Endothelial cell of umbilical vein (primary cell): ENCODE results near the gene IRF1. TPM values are rescaled to one million over a fixed set of nuclear protein-coding genes. Genes with fewer than 3 reads are reported as not detected.

Experiments
- BruUV-seq: library from RNA; stranded (reverse); fragments of 400-500 nt; replicated peaks from 2 replicates; lab custom pipeline; 2021; lab: Mats Ljungman, UMichigan
- CTCF ChIA-PET: fragments of 300-600, 350-600 bp; sonication (Branson Sonifier 250); formaldehyde crosslinking; loops from one replicate; lab custom pipeline; 2021; ENCODE audit warnings: antibody characterized with exemption, inconsistent platforms; lab: Charles Lee
- POLR2A ChIA-PET: fragments of 300-600, 350-600 bp; sonication (Branson Sonifier 250); formaldehyde crosslinking; loops from one replicate; lab custom pipeline; 2021; ENCODE audit warnings: antibody characterized with exemption, inconsistent platforms; lab: Charles Lee
- DNase-seq: peaks from one replicate; pipeline ENCODE4 v3.0.0-alpha.2; 2011; ENCODE audit warnings: low read depth, low spot score
- FAIRE-seq: peaks from 2 replicates; lab custom pipeline; 2011; peaks lifted over from hg19 to GRCh38; lab: Jason Lieb, UNC
- H2AFZ ChIP-seq: 2 replicates; pipeline ENCODE4 v1.6.0; 2012; ENCODE audit warnings: low read depth, low read length, control low read depth, inconsistent platforms
- H3K27ac ChIP-seq: 2 replicates; pipeline ENCODE4 v1.5.1; 2011; ENCODE audit warnings: low read depth, mild to moderate bottlenecking, control low read depth, low read length, moderate library complexity; ENCODE audit not compliant: insufficient read depth
- H3K27me3 ChIP-seq, 2 experiments: 2 replicates each; pipeline versions ENCODE4 v1.6.0 to v1.6.1; 2011; ENCODE audit warnings: low read length in 2 of 2, mixed read lengths in 1 of 2; ENCODE audit not compliant: control insufficient read depth in 2 of 2, insufficient read depth in 2 of 2
- H3K36me3 ChIP-seq, 2 experiments: 2 replicates in 1 of 2; 3 replicates in 1 of 2; pipeline ENCODE4 v1.5.1; 2011; ENCODE audit warnings: low read length in 2 of 2, mild to moderate bottlenecking in 1 of 2, moderate library complexity in 1 of 2; ENCODE audit not compliant: control insufficient read depth in 2 of 2, insufficient read depth in 2 of 2; ENCODE audit errors: extremely low read depth in 1 of 2
- H3K4me1 ChIP-seq: 3 replicates; pipeline ENCODE4 v1.5.1; 2011; ENCODE audit warnings: mild to moderate bottlenecking, low read length; ENCODE audit not compliant: control insufficient read depth, insufficient read depth; ENCODE audit errors: extremely low read depth
- H3K4me2 ChIP-seq: 2 replicates; pipeline ENCODE4 v1.6.1; 2011; ENCODE audit warnings: low read length, control low read depth, mixed read lengths; ENCODE audit not compliant: insufficient read depth
- H3K4me3 ChIP-seq, 3 experiments: fragments of 200-600 bp in 1 of 3; sonication (generic), shearing (Covaris generic) in 1 of 3; replicated peaks in 1 of 3; 2 replicates each; pipeline ENCODE4 v1.5.1; 2011 to 2016; ENCODE audit warnings: control low read depth in 3 of 3, low read length in 3 of 3, mild to moderate bottlenecking in 2 of 3, inconsistent platforms in 1 of 3, low read depth in 1 of 3, moderate library complexity in 1 of 3; ENCODE audit not compliant: insufficient read depth in 1 of 3
- H3K79me2 ChIP-seq: 2 replicates; pipeline ENCODE4 v1.6.0; 2012; ENCODE audit warnings: low read length, inconsistent platforms; ENCODE audit not compliant: control insufficient read depth, insufficient read depth
- H3K9ac ChIP-seq: replicated peaks from 2 replicates; pipeline ENCODE3; 2011; ENCODE audit warnings: low read length, control low read depth; ENCODE audit not compliant: insufficient read depth; ENCODE audit errors: extremely low read depth
- H3K9me1 ChIP-seq: replicated peaks from 3 replicates; pipeline ENCODE4 v1.6.0; 2011; ENCODE audit warnings: mild to moderate bottlenecking, low read length; ENCODE audit not compliant: control insufficient read depth, insufficient read depth; ENCODE audit errors: extremely low read depth
- H3K9me3 ChIP-seq: replicated peaks from 2 replicates; pipeline ENCODE4 v1.5.1; 2012; ENCODE audit warnings: low read length, inconsistent platforms; ENCODE audit not compliant: control insufficient read depth, insufficient read depth
- H4K20me1 ChIP-seq: replicated peaks from 2 replicates; pipeline ENCODE3; 2011; ENCODE audit warnings: mild to moderate bottlenecking, low read length; ENCODE audit not compliant: control insufficient read depth, insufficient read depth; ENCODE audit errors: extremely low read depth
- CTCF ChIP-seq, 2 donors: IDR thresholded peaks; 1 replicate in 1 of 2; 2 replicates in 1 of 2; pipeline ENCODE4 v1.5.1; 2011; ENCODE audit warnings: low read length in 2 of 2, mild to moderate bottlenecking in 2 of 2, moderate library complexity in 2 of 2, control low read depth in 1 of 2, inconsistent platforms in 1 of 2, low read depth in 1 of 2; ENCODE audit not compliant: insufficient read depth in 1 of 2; ENCODE audit errors: extremely low read depth in 1 of 2
- EZH2 ChIP-seq: IDR thresholded peaks from 2 replicates; pipeline ENCODE4 v1.6.1; 2012; ENCODE audit warnings: borderline replicate concordance, low read depth, mild to moderate bottlenecking, moderate library complexity, low read length, inconsistent platforms; ENCODE audit not compliant: severe bottlenecking
- FOS ChIP-seq: IDR thresholded peaks from 2 replicates; pipeline ENCODE4 v1.6.1; 2011; ENCODE audit warnings: mild to moderate bottlenecking, low read length, moderate library complexity, borderline replicate concordance; ENCODE audit not compliant: insufficient read depth
- GATA2 ChIP-seq: IDR thresholded peaks from 2 replicates; pipeline ENCODE4 v1.7.0; 2011; ENCODE audit warnings: low read depth, mild to moderate bottlenecking, moderate library complexity, mixed read lengths, low read length; ENCODE audit not compliant: insufficient read length, insufficient read depth
- JUN ChIP-seq: IDR thresholded peaks from 2 replicates; pipeline ENCODE4 v1.6.1; 2011; ENCODE audit warnings: borderline replicate concordance, low read depth; ENCODE audit not compliant: insufficient read length, insufficient read depth
- MAX ChIP-seq: IDR thresholded peaks from 2 replicates; pipeline ENCODE4 v1.6.1; 2011; ENCODE audit not compliant: insufficient read depth, insufficient read length
- MYC ChIP-seq: IDR thresholded peaks from one replicate; pipeline ENCODE4 v1.6.1; 2011; ENCODE audit warnings: mild to moderate bottlenecking, low read depth, low read length
- POLR2A ChIP-seq: IDR thresholded peaks from 2 replicates; pipeline ENCODE4 v1.6.1; 2012; ENCODE audit warnings: low read depth, mild to moderate bottlenecking, control low read depth, low read length
- dilution Hi-C: fragments of 300-500 bp; cut with MboI; formaldehyde crosslinking; loops from one replicate; pipeline ENCODE4 v1.15.0; 2019; ENCODE audit warnings: low sequenced_read_pairs; ENCODE audit not compliant: extremely low pct_ligation_motif_present
- intact Hi-C: fragments of 100-400 bp; cut with micrococcal nuclease; formaldehyde crosslinking; loops from one replicate; pipeline ENCODE4 v1.10.0; 2022
- polyA plus RNA-seq, 4 experiments: library from polyadenylated mRNA; depleted of rRNA in 3 of 4; stranded (reverse) in 3 of 4; unstranded in 1 of 4; fragments of >200 nt; gene quantifications; 2 replicates each; pipeline versions ENCODE4 v1.2.1 to v1.2.3, GENCODE V29; 2011 to 2012; ENCODE audit warnings: missing spikeins in 1 of 4
- total RNA-seq: library from RNA; stranded (reverse); gene quantifications from 2 replicates; pipeline ENCODE4 v1.2.3, GENCODE V29; 2021

Gene IRF1
- total and polyA plus RNA-seq, 2 donors (not counting 3 experiments of a cell fraction or from before 2014, with no cell fraction given) = 12.3 to 28.0 TPM

GRCh38 chr5:132479111-132479951 lies 11.2 kb downstream of the IRF1 start:
- Histone ChIP-seq H3K36me3 (peaks cover 3 to 11% of the 10 kb centered on the region in 2 experiments), H3K79me2 (no peaks in the 10 kb centered on the region), H3K4me3 (no peak overlapping the region), H3K9me3 (no peaks in the 10 kb centered on the region), H3K27ac (no peak overlapping the region), H3K27me3 (no peaks in the 10 kb centered on the region), H2AFZ (no peak overlapping the region), H4K20me1 (no peaks in the 10 kb centered on the region), H3K4me2 (no peak overlapping the region), H3K4me1 (no peaks in the 10 kb centered on the region), H3K9ac (no peak overlapping the region), H3K9me1 (no peaks in the 10 kb centered on the region)
- BruUV-seq = no TSS peak
- TF ChIP-seq MAX (no peak), GATA2 (no peak), EZH2 (no peak), MYC (no peak), FOS (no peak), POLR2A (no peak), CTCF (IDR thresholded peaks at IDR 0.05; ENCODE audit: extremely low read depth in 1 of 2, insufficient read depth in 1 of 2, low read depth in 1 of 2, low read length in 2 of 2) (no peak), JUN (no peak)
- dilution Hi-C loops (no loop called here), intact Hi-C loops (no loop called here)
- DNase-seq (no peak), FAIRE-seq (no peak)
- POLR2A ChIA-PET = interaction anchor here (1.4 to 4.2 kb wide), 2 partner anchors 11 to 12 kb away, joined by 4 to 20 read pairs; partner anchors contain the start of gene IRF1
- CTCF ChIA-PET = interaction anchor here (0.7 to 3.7 kb wide), 11 partner anchors 10 to 300 kb away, joined by 3 to 33 read pairs (median 9); partner anchors contain the start of gene IRF1
